DMS153 treated with DMSO at 0.1 percent for 48 hours (cell line): ENCODE data around the gene PSME2.

ENCODE experiments used
- DNase-seq: peaks from one replicate; lab custom pipeline; 2025; ENCODE audit not compliant: unreplicated experiment; lab: John Stamatoyannopoulos, UW

The PSME2 gene

DNA sequence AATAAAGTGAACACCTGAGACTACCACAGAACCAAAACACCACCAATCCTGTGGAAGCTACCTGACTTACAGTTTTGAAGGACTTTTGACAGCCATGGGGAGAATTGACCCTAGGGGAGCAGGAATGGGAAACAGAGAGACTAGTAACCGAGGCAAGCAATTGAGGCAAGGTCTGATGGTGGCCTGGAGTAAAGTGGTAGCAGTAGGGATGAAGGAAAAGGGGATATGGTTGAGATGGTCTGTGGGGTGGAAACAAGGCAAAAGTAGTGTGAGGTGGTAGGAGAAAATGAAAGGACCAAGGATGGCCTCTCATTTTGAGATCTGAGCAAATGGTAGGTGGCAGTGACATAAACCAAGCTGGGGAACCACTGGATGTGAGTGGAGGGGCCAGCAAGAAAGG lies 10.4 kb upstream of the PSME2 start:
- DNase-seq: no peak

DNA sequence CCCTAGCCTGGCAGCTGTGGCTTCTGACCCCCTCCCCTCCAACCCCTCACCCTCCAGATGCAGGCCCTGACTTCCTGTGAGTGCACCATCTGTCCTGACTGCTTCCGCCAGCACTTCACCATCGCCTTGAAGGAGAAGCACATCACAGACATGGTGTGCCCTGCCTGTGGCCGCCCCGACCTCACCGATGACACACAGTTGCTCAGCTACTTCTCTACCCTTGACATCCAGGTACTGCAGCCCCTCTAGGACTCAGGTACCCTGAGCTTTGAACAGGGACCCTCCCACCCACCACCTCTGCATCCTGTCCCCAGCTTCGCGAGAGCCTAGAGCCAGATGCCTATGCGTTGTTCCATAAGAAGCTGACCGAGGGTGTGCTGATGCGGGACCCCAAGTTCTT lies 8.7 kb upstream of the PSME2 start:
- no peak for DNase-seq

DNA sequence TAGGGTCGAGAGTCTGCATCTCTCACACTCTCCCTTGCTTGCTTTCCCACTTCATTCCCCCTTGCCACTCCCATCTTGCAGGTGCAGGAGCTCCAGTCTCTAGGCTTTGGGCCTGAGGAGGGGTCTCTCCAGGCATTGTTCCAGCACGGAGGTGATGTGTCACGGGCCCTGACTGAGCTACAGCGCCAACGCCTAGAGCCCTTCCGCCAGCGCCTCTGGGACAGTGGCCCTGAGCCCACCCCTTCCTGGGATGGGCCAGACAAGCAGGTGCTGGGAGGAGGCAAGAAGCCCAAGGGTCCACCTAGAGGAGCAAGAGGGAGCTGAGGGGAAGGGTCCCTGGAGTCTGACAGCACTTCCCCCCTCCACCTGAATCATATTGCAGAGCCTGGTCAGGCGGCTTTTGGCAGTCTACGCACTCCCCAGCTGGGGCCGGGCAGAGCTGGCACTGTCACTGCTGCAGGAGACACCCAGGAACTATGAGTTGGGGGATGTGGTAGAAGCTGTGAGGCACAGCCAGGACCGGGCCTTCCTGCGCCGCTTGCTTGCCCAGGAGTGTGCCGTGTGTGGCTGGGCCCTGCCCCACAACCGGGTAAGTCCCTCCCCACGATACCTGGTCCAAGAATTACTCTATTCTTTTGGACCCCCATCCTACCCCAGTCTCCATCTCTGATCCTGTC lies 5.1 kb upstream of the PSME2 start:
- DNase-seq: no peak

DNA sequence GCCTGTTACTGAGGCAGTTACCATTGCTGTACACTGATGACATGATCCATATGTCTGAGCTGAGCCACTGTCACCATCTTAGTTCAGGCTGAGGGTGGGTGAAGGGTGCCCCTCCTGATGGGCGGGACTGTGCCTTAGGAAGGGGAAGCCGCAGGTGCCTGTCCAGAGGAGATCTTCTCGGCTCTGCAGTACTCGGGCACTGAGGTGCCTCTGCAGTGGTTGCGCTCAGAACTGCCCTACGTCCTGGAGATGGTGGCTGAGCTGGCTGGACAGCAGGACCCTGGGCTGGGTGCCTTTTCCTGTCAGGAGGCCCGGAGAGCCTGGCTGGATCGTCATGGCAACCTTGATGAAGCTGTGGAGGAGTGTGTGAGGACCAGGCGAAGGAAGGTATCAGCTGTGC lies 4.6 kb upstream of the PSME2 start:
- no peak for DNase-seq

DNA sequence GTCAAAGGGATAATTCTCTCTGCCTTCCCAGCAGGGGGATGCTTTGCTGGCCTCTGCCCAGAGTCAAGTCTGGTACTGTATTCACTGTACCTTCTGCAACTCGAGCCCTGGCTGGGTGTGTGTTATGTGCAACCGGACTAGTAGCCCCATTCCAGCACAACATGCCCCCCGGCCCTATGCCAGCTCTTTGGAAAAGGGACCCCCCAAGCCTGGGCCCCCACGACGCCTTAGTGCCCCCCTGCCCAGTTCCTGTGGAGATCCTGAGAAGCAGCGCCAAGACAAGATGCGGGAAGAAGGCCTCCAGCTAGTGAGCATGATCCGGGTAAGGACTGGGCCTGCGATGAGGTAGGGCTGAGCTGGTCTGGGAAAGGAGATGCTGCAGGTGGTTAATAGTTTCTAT lies 4.2 kb upstream of the PSME2 start:
- no peak for DNase-seq

DNA sequence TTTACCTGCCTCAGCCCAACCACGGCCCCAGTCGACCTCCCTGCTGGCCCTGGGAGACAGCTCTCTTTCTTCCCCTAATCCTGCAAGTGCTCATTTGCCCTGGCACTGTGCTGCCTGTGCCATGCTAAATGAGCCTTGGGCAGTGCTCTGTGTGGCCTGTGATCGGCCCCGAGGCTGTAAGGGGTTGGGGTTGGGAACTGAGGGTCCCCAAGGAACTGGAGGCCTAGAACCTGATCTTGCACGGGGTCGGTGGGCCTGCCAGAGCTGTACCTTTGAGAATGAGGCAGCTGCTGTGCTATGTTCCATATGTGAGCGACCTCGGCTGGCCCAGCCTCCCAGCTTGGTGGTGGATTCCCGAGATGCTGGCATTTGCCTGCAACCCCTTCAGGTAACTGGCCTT lies 3.7 kb upstream of the PSME2 start:
- DNase-seq: no peak

DNA sequence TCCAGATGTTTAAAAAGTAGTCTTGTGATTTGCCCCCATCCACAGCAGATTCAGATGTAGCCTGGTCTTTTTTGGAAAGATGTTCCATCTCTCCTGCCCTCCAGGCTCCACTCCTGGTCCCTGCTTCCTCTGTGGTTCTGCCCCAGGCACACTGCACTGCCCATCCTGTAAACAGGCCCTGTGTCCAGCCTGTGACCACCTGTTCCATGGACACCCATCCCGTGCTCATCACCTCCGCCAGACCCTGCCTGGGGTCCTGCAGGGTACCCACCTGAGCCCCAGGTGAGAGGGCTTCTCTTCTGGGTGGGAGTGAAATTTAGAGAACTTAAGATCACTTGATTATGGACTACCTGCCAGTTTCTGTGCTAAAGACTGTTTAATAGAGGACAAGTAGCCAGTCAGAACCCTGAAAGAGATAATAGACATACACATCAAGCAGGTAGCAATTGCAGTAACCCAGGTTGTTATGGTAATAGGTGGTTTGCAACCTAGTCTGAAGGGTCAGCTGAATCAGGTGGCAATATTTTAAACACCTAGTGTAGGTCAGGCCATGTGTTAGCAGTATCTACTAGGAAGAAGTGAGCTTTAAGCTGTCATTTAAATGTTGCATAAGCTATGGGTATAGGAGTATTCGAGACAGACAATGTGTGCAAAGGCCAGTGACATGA lies 3.0 kb upstream of the PSME2 start:
- DNase-seq: no peak

DNA sequence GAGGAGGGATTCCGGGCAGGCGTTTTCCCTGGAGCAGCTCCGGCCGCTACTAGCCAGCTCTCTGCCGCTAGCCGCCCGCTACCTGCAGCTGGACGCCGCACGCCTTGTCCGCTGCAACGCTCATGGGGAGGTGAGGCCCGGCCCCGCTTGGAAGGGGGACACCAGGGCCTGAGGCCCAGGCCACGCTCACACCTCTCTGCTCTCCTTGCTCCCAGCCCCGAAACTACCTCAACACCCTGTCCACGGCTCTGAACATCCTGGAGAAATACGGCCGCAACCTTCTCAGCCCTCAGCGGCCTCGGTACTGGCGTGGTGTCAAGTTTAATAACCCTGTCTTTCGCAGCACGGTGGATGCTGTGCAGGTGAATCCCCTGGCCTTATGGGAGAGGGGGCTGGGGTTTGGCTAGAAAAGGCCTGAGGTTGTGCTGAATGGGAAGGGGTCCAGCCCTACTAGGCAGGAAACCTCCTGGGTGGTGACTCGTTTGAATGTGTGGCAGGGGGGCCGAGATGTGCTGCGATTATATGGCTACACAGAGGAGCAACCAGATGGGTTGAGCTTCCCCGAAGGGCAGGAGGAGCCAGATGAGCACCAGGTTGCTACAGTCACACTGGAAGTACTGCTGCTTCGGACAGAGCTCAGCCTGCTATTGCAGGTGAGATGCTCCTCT lies 1.5 kb upstream of the PSME2 start:
- no peak for DNase-seq

DNA sequence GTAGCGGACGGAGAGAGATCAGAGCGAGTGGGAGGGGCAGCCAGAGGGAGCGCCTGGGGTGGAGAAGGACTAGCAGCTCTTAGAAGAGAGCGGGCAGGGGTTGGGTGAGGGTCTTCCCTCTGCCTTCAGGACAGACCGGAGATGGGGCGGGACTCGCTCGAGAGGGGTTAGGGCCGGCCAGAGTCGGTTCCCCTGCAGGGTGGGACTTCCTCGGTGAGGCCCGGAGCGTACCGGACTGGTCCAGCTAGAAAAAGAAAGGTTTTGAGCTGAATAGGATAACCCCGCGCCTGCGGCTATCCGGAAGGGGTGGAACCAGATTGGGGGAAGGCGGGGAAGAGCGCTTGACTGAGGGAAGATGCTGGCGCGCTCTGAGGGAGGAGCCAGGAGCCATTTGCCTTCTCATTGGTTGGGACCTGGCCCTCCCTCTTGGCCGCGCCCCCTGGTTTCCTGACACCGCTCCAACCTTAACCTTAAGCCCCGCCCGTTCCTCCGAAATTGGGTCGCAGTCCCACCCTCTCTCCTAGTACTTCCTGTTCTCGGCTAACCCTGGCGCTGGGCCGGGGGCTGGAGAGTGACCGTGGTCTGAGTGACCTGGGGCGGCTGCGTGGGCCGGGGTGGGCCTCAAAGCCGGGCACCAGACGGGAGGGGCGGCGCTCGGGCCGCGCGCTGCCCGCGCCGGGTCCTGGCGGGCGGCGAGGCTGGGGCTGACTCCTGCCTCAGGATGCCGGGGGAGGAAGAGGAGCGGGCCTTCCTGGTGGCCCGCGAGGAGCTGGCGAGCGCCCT lies 759 bp upstream of the PSME2 start, which contains the start of gene RNF31:
RNF31 (plus strand) TSS at position 521 of the 783 bp plus-strand sequence; CDS start at position 722, 201 bp downstream.
- peak; percentile 96 for DNase-seq

DNA sequence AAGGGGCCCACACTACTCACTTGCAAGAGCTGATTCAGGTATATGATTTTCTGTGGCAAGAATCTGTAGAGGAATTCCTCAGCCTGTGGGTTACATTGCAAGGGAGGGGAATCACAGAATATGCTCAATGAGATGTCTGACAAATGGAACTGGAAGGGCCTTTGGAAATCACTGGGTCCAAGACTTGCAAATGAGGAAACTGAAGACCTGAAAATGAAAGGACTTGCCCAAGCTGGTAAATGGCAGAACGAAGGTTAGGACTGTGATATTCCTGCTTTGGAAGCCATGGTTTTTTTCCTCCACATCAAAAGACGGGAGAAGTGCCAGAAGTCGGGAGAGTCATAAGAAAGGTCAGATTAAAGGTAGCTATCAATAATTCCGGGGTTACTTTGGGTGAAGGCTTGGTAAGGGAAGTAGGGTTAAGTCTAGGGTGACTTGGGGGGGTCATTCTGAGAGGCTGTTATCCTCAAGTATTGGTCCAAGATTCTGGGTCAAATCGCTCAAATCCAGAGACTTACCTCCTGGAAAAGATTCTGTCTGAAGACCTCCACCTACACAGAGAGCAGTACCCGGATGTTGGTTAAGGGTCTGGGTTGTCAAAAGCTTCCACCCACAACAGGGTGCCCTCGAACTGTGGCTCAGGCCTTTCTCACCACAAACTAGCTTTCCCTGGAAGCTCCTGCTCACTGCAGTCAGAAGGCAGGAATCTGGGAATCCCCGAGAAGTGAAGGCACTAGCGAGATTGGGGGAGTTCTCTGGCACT lies 539 bp downstream of the PSME2 start:
- DNase-seq: no peak

DNA sequence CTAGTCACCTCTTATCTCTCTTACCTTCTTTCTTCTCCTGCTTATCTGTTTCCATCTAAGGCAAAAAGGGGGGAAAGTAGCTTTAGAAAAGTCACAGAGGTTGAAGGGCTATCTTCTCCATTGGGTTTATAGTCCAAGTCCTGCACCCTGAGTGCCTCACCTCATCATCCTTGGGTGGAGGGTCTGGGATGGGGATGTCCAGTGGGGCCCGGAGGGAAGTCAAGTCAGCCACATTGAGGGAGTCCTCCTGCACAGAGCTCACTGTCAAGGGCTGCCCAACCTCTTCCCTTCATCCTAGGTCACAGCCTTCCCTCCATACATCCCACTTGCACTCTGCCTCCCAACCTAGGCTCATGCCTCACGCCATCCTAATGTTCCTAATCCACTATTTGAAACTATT lies 1.2 kb downstream of the PSME2 start:
- DNase-seq: no peak

DNA sequence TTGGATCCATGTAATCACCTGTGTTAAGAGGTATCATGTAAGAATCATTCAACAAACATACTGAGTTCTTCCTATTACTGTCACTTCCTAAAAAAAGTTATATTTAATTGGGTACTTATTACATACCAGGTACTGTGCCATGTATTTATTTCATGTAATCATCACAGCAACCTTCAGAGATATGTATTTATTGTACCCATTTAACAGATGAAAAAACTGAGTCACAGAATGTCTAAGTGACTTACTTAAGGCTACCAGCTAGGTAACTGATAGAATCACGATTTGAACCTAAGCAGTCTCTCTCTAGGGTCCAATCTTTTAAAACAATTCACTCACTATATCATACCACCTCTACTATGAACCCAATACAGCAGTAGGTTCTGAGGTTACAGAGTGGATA lies 2.0 kb downstream of the PSME2 start:
- no peak for DNase-seq

DNA sequence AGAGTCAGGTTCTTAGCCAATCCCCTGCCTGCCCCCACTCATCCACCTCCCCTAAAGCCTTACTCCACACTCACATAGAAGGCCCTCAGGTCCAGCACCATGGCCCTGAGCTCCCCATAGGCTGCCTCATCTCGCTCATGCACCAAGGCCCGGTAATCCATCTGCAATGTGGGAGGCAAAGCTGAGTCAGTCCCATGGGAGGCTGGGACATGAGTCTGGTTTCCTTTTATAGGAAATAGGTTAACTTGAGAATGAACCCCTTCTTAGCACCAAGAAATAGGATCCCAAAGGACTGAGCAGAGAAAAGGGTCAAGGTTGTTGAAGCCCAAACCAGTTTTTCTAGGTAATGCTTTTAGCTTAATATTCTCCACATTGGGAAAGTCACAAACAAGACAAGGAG lies 2.9 kb downstream of the PSME2 start:
- no peak for DNase-seq

DNA sequence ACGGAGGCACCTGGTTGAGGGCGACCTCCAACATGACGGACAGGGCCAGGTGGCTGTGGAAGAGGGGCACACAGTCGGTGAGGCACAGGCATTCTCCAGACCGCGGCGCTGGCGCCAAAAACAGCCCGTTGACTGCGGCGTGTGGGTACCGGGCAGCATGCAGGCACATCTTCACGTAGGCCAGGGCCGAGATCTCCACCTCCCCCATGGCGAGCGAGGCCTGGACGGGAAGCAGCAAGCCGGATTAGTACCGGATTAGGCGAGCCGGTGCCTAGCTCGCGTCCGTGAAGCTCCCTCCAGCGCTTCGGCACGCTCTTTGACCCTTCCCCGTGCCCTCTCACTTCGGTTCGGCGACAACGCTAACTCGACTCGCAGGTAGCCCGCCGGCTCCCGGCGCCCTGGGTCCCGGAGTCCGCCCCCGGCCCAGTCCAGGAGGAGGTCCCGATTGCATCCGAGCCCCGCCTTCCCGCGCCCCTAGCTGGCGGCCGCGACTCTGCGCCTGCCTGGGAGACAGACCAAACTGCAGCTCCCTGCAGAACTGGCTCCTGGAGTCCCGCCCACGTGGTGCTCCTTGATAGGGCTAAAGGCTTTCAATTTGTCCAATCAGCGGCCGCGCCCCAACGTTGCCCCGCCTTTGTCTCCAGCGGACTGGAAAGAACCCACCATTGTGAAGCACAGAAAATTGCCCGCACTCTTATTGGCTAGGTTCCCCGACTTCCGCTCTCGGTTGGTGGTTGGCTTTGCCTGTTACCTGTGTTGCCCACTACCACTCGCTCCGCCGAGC lies 5.1 kb downstream of the PSME2 start, which contains the start of gene EMC9:
EMC9 (minus strand) TSS at position 495 of the 784 bp plus-strand sequence; CDS start at position 208, 287 bp downstream.
- peak; percentile 98 for DNase-seq

DNA sequence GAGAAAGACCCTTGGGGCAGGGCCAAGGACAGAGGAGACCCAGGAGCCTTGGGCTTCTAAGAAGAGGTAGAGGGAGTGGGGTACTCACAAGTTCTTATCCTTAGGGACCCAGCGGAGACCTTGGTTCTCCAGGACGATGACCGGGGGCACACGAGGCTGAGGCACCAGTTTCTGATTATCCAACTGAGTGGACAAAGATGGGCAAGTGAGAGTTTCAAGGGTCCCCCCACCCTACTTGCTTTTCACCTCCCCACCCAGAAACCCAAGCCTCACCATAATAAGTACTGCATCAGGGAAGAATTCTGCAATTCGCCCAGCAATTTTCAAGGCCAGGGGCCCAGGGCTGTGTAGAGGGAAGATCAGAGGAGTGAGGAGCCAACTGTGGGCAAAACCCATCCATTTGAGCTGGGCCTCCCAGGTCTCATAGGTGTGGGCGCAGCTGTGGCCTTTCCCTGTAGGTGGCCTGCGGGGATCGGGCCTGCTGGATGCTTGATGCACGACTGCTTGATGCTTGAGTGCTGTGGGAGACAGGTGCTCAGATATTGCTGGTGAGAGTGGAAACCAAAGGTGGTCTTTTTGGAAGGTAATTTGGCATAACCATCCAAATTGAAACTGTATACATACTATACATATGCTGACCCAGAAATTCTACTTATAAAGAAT lies 7.0 kb downstream of the PSME2 start:
- DNase-seq: no peak

DNA sequence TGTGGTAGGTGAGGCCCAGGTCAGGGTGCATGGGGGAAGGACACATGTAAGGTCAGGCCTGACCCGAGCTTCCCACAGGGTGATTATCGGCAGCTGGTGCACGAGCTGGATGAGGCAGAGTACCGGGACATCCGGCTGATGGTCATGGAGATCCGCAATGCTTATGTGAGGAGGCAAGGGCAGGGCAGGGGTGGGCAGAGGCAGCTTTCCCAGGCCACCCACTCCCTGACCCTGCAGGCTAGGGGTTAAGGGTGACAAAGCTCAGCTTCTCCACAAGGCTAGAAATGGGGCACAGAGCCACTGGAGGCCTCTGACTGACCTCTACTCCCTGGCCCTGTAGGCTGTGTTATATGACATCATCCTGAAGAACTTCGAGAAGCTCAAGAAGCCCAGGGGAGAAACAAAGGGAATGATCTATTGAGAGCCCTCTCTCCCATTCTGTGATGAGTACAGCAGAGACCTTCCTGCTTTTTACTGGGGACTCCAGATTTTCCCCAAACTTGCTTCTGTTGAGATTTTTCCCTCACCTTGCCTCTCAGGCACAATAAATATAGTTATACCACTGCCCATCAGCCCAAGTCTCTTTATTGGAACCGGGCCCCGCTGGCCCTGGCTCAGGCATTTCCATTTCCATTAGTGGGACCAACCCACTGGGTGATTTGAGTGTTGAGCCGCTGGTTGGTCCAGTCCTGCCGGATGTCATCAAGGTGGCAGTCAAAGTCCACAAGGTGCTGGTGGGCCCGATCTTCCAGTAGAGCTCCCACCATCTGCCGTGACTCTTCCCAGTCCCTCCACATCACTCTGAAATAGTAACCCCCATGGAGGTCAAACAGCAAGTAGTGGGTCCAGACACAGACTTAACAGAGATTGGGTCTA lies 7.8 kb downstream of the PSME2 start:
- no peak for DNase-seq

DNA sequence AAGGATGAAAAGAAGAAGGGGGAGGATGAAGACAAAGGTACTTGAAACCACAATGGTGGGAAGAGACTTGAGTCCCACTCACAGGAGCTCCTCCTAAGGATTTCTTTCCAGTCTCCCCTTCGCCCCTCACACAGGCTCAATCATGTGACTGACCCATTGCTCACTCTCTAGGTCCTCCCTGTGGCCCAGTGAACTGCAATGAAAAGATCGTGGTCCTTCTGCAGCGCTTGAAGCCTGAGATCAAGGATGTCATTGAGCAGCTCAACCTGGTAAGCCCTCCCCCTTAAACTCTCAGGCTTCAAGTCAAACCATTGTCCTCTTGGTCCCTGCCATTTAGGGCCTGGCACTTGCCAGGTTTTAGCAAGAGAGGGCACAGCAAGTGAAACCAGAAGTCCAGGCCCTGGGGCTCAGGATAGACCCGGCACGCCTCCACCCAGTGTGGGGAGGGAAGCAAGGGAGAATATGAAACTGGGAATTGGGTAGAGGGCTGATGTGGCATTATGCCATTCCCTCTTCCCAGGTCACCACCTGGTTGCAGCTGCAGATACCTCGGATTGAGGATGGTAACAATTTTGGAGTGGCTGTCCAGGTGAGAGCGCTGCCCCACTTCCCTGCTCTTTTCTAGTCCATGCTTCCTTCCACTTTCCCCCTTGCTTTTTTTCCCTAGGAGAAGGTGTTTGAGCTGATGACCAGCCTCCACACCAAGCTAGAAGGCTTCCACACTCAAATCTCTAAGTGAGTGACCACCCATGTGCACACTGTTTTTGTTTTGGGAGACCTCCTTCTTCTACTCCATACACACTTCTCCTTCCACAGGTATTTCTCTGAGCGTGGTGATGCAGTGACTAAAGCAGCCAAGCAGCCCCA lies 8.6 kb downstream of the PSME2 start:
- no peak for DNase-seq
